ENCODE data around the gene MAGEA4. TPM values are rescaled to one million over a fixed set of nuclear protein-coding genes. Genes with fewer than 3 reads are reported as not detected.

Gene MAGEA4
- total and polyA plus RNA-seq, 2 donors (not counting 1 experiment from before 2014, with no cell fraction given): not detected

- no peaks in the 10 kb centered on the region for H3K4me1 ChIP-seq (ENCODE audit: control insufficient read depth in 2 of 2, insufficient read depth in 2 of 2, low read length in 2 of 2)
- no peak overlapping the region for H3K9ac ChIP-seq (ENCODE audit: low read length)
- intact Hi-C loops (cut with micrococcal nuclease): no loop called here
- no peaks in the 10 kb centered on the region for H3K9me3 ChIP-seq (ENCODE audit: control extremely low read depth in 1 of 3, control insufficient read depth in 2 of 3, insufficient read depth in 1 of 3, low read length in 2 of 3)
- H3K27me3 Mint-ChIP-seq: no peaks in the 10 kb centered on the region
- CTCF ChIA-PET: no interaction called here
- H3K4me1 Mint-ChIP-seq: no peaks in the 10 kb centered on the region
- H3K9me3 Mint-ChIP-seq (ENCODE audit: insufficient read depth): peaks cover 2% of the 10 kb centered on the region
- no peak overlapping the region for H3K4me2 ChIP-seq (replicated peaks; ENCODE audit: low read depth, low read length, poor library complexity, severe bottlenecking)
- no CpG with 5 or more reads among the region's 5 CpGs for WGBS (ENCODE audit: insufficient coverage)
- H3K36me3 ChIP-seq (replicated peaks in 1 of 2; ENCODE audit: control extremely low read depth in 1 of 2, control insufficient read depth in 1 of 2, extremely low read depth in 1 of 2, insufficient read depth in 2 of 2, low read length in 1 of 2): no peaks in the 10 kb centered on the region
- H3K79me2 ChIP-seq (ENCODE audit: control insufficient read depth, insufficient read depth, low read length): no peaks in the 10 kb centered on the region
- no peaks in the 10 kb centered on the region for H4K20me1 ChIP-seq (ENCODE audit: control insufficient read depth, insufficient read depth, low read length, poor library complexity, severe bottlenecking)
- POLR2A ChIA-PET: no interaction called here
- H3K4me3 ChIP-seq (ENCODE audit: control extremely low read depth in 1 of 5, extremely low read depth in 1 of 5, insufficient read depth in 1 of 5, low read depth in 2 of 5, low read length in 4 of 5): no peak overlapping the region
- H2AFZ ChIP-seq (ENCODE audit: insufficient read depth, low read depth, low read length, poor library complexity, severe bottlenecking): no peak overlapping the region
- H3K27ac ChIP-seq (ENCODE audit: low read length in 2 of 2): no peak overlapping the region
- DNase-seq (no peak), ATAC-seq (ENCODE audit: low read depth) (no peak)
- no peak overlapping the region for H3K4me3 Mint-ChIP-seq
- no peaks in the 10 kb centered on the region for H3K27me3 ChIP-seq (replicated peaks in 1 of 4; ENCODE audit: control extremely low read depth in 1 of 4, control insufficient read depth in 3 of 4, insufficient read depth in 4 of 4, low read length in 3 of 4)
- H3K27ac Mint-ChIP-seq: no peak overlapping the region
- TF ChIP-seq EZH2 (IDR thresholded peaks at IDR 0.05; ENCODE audit: borderline replicate concordance, insufficient read depth, low read depth, low read length, poor library complexity, severe bottlenecking): no peak
- TF ChIP-seq CTCF (IDR thresholded peaks at IDR 0.05): no peak
Measured at GRCh38 chrX:151962034-151962433, 49.3 kb downstream of the MAGEA4 start.

- H2AFZ ChIP-seq (ENCODE audit: insufficient read depth, low read depth, low read length, poor library complexity, severe bottlenecking): no peak overlapping the region
- H3K4me1 ChIP-seq (ENCODE audit: control insufficient read depth in 2 of 2, insufficient read depth in 2 of 2, low read length in 2 of 2): no peaks in the 10 kb centered on the region
- TF ChIP-seq EZH2 (IDR thresholded peaks at IDR 0.05; ENCODE audit: borderline replicate concordance, insufficient read depth, low read depth, low read length, poor library complexity, severe bottlenecking): no peak
- TF ChIP-seq CTCF (IDR thresholded peaks at IDR 0.05): no peak
- no peaks in the 10 kb centered on the region for H3K9me3 ChIP-seq (ENCODE audit: control extremely low read depth in 1 of 3, control insufficient read depth in 2 of 3, insufficient read depth in 1 of 3, low read length in 2 of 3)
- ATAC-seq (ENCODE audit: low read depth) (no peak), DNase-seq (no peak)
- no peak overlapping the region for H3K27ac ChIP-seq (ENCODE audit: low read length in 2 of 2)
- H4K20me1 ChIP-seq (ENCODE audit: control insufficient read depth, insufficient read depth, low read length, poor library complexity, severe bottlenecking): no peaks in the 10 kb centered on the region
- Mint-ChIP-seq H3K27ac (no peak overlapping the region), H3K4me1 (no peaks in the 10 kb centered on the region), H3K4me3 (no peak overlapping the region), H3K27me3 (no peaks in the 10 kb centered on the region), H3K9me3 (ENCODE audit: insufficient read depth) (peaks cover 6% of the 10 kb centered on the region)
- no peak overlapping the region for H3K4me3 ChIP-seq (ENCODE audit: control extremely low read depth in 1 of 5, extremely low read depth in 1 of 5, insufficient read depth in 1 of 5, low read depth in 2 of 5, low read length in 4 of 5)
- H3K79me2 ChIP-seq (ENCODE audit: control insufficient read depth, insufficient read depth, low read length): no peaks in the 10 kb centered on the region
- WGBS (ENCODE audit: insufficient coverage): 100% methylated on average over 5 of the region's 6 CpGs
- H3K36me3 ChIP-seq (replicated peaks in 1 of 2; ENCODE audit: control extremely low read depth in 1 of 2, control insufficient read depth in 1 of 2, extremely low read depth in 1 of 2, insufficient read depth in 2 of 2, low read length in 1 of 2): no peaks in the 10 kb centered on the region
- no peaks in the 10 kb centered on the region for H3K27me3 ChIP-seq (replicated peaks in 1 of 4; ENCODE audit: control extremely low read depth in 1 of 4, control insufficient read depth in 3 of 4, insufficient read depth in 4 of 4, low read length in 3 of 4)
- H3K9ac ChIP-seq (ENCODE audit: low read length): no peak overlapping the region
- intact Hi-C loops (cut with micrococcal nuclease): no loop called here
- H3K4me2 ChIP-seq (replicated peaks; ENCODE audit: low read depth, low read length, poor library complexity, severe bottlenecking): no peak overlapping the region
- POLR2A ChIA-PET: no interaction called here
- CTCF ChIA-PET: no interaction called here
Measured at GRCh38 chrX:151966236-151966635, 53.5 kb downstream of the MAGEA4 start.
